ENCODE results near the gene EXOC3. TPM values are rescaled to one million over a fixed set of nuclear protein-coding genes. Genes with fewer than 3 reads are reported as not detected.

The EXOC3 gene
- total RNA-seq, 2 experiments from 2014 or later, result 41.6 to 44.4 TPM

DNA sequence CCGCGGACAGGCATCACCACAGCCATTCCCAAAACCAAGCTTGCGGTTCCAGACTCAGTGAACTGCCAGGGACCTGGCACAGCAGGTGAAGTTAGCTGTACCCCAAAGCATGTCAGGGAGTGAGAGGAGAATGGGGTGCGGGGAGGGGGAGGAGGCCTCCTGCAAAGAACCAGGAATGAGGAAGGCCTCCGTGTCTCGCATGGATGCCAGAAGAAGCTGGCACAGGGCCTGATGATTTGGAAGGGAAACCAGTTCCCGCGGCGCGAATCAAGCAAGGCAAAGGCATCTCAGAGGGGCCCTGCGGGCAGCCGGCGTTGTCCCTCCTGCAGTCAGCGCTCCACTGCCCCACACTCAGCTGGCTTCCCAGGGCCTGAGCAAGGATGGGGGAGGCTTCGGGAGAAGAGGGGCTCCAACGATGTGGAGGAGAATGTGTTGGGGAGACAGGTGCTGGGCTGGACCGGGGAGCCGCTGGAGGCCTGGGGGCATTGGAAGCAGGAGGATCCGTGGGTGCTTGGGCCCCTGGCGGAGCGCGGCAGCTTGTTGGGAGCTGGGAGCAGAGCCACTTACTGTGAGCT, 66.7 kb downstream of the EXOC3 start:
- ChIA-PET POLR2A (no interaction called here), CTCF (interaction anchor here (0.7 kb wide), 1 partner anchor 15 kb away, joined by 3 read pairs; no protein-coding TSS in a partner anchor)

DNA sequence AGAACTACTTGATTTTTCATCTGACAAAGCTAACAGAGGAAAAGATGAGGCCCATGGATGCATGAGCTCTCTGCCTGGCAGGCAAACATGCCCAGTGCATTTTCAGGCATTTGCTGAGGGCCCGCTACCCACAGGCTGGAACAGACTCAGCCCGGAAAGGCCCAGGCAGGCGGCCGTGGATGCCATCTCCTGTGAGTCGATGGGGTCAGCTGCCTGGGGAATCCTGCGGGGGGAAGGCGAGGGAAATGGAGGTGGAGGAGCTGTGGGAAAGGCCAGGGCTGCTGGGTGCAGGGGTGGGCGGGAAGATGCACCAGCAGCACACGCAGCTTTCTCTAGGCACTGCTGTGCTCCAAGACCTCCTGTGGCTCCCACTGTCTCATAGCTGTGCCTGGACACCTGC, 67.5 kb downstream of the EXOC3 start:
- CTCF ChIA-PET, result no interaction called here
- POLR2A ChIA-PET, result interaction anchor here (0.6 kb wide), 1 partner anchor 10 kb away, joined by 3 read pairs; no protein-coding TSS in a partner anchor

GRCh38 chr5:511476-511875, 68.5 kb downstream of the EXOC3 start:
- ChIA-PET CTCF (no interaction called here), POLR2A (no interaction called here)

- POLR2A ChIA-PET, result no interaction called here
- CTCF ChIA-PET, result no interaction called here
Observed at GRCh38 chr5:513216-514100, 70.5 kb downstream of the EXOC3 start.

- CTCF ChIA-PET, result no interaction called here
- POLR2A ChIA-PET, result no interaction called here
Observed at GRCh38 chr5:514101-514485, 71.1 kb downstream of the EXOC3 start.

GRCh38 chr5:514673-515072, 71.7 kb downstream of the EXOC3 start:
- CTCF ChIA-PET, result no interaction called here
- POLR2A ChIA-PET, result no interaction called here

GRCh38 chr5:515273-515836, 72.4 kb downstream of the EXOC3 start:
- POLR2A ChIA-PET, result no interaction called here
- CTCF ChIA-PET, result no interaction called here

DNA sequence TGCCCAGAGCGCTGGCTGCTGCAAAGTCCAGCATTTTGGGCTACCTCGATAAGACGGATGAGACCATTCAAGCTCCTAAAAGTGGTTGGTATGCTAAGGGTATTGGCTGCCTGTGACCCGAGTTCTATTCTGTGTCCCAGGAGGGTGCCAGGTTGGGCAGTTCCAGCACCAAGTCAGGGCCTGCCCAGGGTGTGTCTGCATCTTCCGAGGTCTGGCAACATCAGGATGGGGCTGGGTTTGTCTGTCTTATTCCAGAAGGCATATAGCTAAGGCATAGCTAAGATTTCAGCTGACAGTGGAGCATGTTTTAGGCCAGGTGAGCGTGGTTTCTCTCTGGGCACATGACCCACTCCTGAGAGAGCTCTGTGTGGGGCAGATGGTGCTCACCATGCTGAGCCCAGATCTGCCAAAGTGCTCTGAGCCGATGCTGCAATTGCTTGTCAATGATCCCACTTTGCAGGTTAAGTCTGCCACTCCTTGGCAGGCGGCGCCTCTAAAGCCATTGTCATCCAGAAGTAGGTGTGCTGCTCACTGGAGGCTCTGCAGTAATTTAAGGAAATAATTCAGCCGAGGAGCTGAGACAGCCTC, 73.5 kb downstream of the EXOC3 start:
- ChIA-PET CTCF (no interaction called here), POLR2A (no interaction called here)

Other genes with a start within 250 kb of the EXOC3 start
- gene CCDC127, start 225.0 kb upstream of the EXOC3 start, total RNA-seq, result 1 to 10 TPM; 6.8 to 7.3 TPM
- gene SDHA, start 224.9 kb upstream of the EXOC3 start, total RNA-seq, result 100 to 1,000 TPM; 159 to 161 TPM
- gene PDCD6, start 171.5 kb upstream of the EXOC3 start, total RNA-seq, result 100 to 1,000 TPM; 101 TPM
- gene AHRR, start 121.5 kb upstream of the EXOC3 start, total RNA-seq, result 10 to 100 TPM; 20.1 to 20.7 TPM
- gene SLC9A3, start 81.3 kb downstream of the EXOC3 start, total RNA-seq, result 1 to 10 TPM; 2.2 to 2.6 TPM
- 10 to 100 TPM; 21.5 to 23.1 TPM for gene CEP72, start 169.2 kb downstream of the EXOC3 start, total RNA-seq